Retinal pigment epithelial cell (primary cell): ENCODE results near the gene SYNDIG1L.

Experiments
- DNase-seq: peaks from one replicate; pipeline ENCODE4 v3.0.0-alpha.2; 2010; ENCODE audit warnings: low read depth
- H3K4me3 ChIP-seq: 2 replicates; pipeline ENCODE4 v1.5.1; 2011; ENCODE audit warnings: mild to moderate bottlenecking, low read length, control low read depth, moderate library complexity
- TF ChIP-seq, protein P1 (sequence below): conservative IDR thresholded peaks from 2 replicates; pipeline ENCODE4 v1.5.1; 2011; ENCODE audit warnings: low read depth, low read length, control low read depth, inconsistent platforms

Gene SYNDIG1L

DNA sequence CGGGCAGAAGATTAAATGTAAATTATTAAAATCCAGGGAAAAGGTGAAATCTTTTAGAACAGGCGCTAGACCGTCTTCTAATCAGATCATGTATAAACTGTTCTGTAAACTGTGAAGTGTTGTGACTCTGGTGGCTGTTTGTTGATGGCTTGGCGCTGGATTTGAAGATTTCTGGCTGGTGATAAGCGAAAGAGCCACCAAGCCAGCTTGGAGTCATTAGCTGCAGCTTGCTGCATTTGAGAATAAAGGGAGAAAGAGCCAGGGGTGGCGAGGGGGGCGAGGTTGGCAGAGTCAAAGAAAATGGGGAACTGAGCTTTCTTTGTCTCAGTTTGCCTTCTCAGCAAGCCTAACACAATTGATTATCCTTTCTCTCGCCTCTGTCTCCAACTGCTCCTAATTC lies 8.0 kb downstream of the SYNDIG1L start:
- TF ChIP-seq, protein P1, sequence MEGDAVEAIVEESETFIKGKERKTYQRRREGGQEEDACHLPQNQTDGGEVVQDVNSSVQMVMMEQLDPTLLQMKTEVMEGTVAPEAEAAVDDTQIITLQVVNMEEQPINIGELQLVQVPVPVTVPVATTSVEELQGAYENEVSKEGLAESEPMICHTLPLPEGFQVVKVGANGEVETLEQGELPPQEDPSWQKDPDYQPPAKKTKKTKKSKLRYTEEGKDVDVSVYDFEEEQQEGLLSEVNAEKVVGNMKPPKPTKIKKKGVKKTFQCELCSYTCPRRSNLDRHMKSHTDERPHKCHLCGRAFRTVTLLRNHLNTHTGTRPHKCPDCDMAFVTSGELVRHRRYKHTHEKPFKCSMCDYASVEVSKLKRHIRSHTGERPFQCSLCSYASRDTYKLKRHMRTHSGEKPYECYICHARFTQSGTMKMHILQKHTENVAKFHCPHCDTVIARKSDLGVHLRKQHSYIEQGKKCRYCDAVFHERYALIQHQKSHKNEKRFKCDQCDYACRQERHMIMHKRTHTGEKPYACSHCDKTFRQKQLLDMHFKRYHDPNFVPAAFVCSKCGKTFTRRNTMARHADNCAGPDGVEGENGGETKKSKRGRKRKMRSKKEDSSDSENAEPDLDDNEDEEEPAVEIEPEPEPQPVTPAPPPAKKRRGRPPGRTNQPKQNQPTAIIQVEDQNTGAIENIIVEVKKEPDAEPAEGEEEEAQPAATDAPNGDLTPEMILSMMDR, result no peak
- DNase-seq, result no peak
- no peak overlapping the region for H3K4me3 ChIP-seq

DNA sequence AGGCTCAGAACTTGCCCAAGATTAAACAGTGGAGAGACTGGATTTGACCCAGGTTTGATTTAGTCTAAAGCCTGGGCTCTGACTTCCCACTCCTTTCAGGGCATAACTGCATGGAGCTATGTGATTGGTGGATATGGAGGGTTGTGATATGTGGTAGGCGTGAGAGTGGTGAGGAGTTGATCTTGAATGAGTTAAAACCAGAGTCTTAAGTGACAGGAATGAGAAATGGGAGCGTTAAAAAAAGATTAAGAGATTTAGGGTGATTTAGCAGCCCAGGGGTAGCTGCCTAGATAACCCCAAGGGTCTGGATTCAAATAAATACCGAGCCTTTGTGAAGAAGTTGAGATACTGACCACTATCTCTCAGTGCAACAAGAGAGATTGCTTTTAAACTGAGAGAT lies 8.4 kb downstream of the SYNDIG1L start:
- no peak overlapping the region for H3K4me3 ChIP-seq
- TF ChIP-seq, protein P1, result no peak
- no peak for DNase-seq

DNA sequence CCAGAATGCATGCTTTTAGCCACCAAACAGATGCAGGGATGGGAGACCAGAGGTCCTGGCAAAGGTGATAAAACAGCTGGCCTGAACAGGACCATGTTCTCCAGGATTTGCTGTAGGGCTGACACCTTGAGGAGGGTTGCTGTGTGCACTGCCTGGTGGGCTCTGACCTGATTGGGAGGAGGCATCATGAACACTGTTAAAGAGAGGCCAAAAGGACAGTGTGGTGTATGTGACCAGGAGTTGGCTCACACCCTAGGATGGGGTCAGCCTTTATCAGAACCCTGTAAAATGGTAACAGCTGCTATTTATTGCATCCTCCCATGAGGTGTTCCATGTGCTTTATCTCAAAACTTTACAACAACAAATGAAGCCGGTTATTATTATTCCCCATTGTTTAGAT lies 8.8 kb downstream of the SYNDIG1L start:
- TF ChIP-seq, protein P1, result no peak
- H3K4me3 ChIP-seq, result no peak overlapping the region
- DNase-seq, result no peak

DNA sequence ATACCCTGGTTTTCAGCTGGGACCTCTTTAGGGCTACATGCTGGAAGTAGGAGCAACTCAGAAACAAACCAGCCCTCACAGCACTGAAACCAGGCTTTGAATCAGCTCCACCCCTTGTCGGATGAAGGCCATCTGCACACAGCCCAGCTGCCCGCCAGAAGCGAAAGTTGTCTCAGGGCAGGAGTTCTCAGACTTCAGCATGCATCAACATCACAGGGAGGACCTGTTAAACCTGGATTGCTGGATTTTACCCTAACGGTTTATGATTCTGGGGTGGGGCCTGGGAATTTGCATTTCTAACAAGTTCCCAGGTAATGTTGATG lies 10.9 kb downstream of the SYNDIG1L start:
- H3K4me3 ChIP-seq, result no peak overlapping the region
- no peak for DNase-seq
- TF ChIP-seq, protein P1, result no peak

DNA sequence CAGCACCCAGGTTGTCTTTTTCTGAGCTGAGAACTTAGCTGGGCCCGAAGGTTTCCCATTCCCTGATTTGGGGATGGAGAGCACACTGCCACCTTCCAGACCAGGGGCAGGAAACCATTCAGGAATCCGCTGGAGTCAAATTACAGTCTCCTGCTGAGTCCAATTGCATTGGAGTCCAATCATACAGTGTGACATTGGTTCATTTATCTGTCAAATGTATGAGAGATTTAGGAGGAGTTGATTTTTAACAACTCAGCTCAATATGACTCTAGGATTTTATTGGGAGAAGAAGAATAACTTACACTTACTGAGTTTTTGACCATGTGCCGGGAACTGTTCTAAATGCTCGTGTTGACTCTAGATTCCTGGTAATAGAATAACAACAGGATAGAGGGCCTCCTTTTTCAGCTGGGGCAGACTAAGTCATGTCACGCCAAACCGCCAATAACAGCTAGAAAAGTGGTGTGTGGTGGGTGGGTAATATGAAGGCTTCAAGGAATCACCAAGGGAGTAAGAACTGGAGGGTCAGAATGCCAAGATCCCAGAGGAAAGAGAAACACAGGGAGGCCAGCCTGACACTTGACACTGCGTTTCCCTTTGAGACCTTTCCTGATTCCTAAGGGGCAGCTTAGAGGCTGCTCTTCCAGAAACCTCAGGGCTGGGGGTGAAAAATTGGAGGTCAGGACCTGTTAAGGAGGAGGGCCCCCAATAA lies 11.5 kb downstream of the SYNDIG1L start:
- TF ChIP-seq, protein P1, result no peak
- no peak for DNase-seq

DNA sequence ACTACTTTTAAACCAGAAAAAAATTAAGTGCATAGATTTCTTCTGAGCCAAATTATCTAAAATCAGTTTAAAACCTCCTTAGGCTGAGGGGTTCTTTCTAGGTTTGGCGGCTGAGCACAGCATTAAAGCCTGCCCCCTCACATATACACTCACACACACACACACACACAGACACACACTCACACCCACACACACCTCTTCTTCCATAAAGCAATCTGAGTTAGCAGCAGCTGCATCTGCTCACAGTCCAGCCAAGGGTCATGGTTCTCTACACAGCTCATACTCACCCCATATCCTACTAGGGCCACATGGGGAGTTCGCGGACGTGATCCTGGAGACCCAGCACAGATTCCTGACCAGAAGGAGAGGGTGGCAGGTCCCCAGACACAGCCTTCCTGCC lies 12.4 kb downstream of the SYNDIG1L start:
- TF ChIP-seq, protein P1, result no peak
- no peak for DNase-seq
- no peak overlapping the region for H3K4me3 ChIP-seq

More for the DNA sequence above, 11.5 kb downstream of the SYNDIG1L start:
- no peak overlapping the region for H3K4me3 ChIP-seq

DNA sequence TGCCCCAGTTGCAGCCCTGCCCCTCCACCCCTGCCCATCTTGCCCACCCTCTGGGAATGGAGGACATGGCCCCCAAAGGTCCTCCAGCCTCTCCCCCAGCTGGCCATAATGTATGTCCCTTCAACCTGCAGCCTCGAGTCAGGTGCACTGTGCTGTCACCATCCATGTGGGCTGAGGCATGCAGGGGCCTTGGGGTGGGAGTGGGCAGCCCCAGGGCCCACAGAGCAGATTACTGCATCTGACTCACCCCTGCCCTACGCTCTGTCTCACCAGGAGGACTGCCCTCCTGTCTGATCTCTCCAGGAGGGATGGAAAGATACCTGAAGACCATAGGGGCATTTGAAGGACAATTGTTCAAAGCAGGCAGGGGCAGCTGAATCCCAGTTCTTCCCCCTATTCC lies 13.3 kb downstream of the SYNDIG1L start:
- TF ChIP-seq, protein P1, result no peak
- no peak overlapping the region for H3K4me3 ChIP-seq
- no peak for DNase-seq
